SH-SY5Y (cell line): Measurements from ENCODE around the gene CENPF.

Experiments used
- GATA2 ChIP-seq: IDR thresholded peaks from 2 replicates; pipeline ENCODE4 v1.6.1; 2011; ENCODE audit warnings: mild to moderate bottlenecking, low read depth, low read length
- GATA3 ChIP-seq: IDR thresholded peaks from 2 replicates; pipeline ENCODE4 v1.6.1; 2011; ENCODE audit warnings: low read depth, mild to moderate bottlenecking, low read length, moderate library complexity

The CENPF gene

DNA sequence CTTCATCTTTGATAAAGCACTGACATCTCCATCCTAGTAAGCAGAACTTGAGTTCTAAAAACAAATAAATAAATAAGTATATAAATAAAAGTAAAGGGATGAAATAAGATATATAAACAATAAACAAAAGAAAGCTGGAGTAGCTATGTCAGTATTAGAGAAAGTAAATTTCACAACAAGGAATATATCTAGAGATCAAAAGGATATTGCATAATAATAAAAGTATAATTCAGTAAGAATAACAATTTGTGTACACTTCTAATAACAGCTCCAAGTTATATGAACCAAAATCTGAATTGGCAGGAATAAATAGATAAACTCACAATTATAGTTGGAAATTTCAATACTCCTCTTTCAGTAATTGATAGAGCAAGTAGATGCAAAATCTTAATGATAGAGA is 9.8 kb upstream of the CENPF start:
- no peak for TF ChIP-seq GATA2
- no peak for TF ChIP-seq GATA3

DNA sequence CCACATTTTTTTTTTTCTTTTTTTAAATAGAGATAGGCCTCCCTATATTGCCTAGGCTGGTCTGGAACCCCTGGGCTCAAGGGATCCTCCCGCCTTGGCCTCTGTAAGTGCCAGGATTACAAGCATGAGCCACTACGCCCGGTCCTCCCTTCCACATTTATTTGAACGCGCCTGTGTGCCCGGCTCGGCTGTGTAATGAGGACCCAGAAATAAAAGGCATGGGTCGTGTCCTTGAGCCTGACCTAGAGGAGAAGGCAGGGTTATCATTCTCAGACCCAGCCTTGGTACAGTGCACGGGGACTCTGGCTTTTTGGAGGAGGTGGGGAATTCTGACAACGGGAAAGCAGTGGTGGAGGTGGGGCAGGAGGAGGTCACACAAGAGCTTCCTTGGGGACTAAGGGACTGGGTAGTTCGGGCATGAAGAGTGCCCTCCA is 841 bp downstream of the CENPF start:
- TF ChIP-seq GATA2 (no peak), GATA3 (no peak)

DNA sequence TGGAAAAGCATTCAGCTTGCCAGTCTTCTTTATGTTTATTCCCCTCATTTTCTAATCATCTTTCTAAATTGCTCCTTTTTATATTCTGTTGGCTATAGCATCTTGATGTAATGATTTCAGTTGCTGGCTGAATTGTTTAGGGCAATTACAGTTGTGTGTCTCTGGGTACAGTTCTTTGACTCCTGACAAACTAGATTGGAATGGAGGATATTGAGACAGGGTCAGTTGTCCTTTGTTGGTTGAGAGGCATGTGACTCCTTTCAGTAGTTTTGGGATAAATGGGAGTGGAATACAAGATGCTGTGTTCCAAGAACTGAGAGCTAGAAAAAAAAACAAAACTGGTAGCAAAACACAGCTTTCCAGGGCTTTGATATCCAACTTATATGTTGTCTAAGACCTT is 1.5 kb downstream of the CENPF start:
- TF ChIP-seq GATA2 (no peak), GATA3 (no peak)

DNA sequence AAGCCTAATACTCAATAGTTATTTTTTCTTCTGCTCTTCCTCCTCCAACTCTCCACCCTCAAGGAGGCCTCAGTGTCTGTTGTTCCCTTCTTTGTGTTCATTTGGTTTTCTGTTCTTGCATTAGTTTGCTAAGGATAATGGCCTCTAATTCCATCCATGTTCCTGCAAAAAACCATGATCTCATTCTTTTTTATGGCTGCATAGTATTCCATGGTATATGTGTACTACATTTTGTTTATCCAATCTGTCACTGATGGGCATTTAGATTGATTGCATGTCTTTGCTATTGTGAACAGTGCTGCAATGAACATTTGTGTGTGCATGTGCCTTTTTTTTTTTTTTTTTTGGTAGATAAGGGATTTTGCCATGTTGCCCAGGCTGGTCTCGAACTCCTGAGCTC is 6.7 kb downstream of the CENPF start:
- TF ChIP-seq GATA2, result no peak
- TF ChIP-seq GATA3, result no peak

DNA sequence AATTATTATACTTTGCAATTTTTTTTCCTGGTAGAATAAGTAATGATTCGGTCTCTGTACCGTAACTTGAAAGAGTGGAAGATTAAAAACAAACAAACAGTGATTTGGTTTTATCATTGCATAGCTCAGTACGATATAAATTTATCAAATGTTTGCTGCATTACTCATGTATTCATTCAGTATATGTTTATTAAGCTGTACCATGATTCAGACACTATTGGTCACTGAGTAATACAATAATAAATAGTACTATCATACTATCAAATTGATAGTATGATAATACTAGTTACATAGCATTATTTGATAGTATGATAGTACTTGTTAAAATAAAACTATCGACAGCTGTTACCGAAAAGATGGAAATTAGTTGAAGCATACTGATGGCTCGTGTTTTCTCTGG is 12.1 kb downstream of the CENPF start:
- no peak for TF ChIP-seq GATA3
- no peak for TF ChIP-seq GATA2

DNA sequence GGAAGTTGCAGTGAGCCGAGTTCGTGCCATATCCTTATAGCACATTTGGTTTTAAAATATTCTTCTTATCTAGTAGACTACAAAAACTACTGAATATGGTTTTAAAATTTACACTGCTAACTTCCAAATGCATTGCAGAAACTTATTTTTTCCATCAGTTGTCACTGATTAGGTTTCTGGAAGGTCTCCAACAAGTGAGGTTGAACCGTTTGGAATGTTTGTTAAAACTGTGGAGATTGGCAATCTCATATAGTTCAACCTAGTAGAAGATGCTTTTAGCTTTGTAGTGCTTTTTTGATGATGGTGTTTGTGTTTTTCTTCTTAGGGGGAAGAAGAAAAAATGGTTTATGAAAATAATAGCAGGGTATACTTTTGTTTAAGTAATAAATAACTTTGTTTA is 12.9 kb downstream of the CENPF start:
- TF ChIP-seq GATA2, result no peak
- no peak for TF ChIP-seq GATA3

DNA sequence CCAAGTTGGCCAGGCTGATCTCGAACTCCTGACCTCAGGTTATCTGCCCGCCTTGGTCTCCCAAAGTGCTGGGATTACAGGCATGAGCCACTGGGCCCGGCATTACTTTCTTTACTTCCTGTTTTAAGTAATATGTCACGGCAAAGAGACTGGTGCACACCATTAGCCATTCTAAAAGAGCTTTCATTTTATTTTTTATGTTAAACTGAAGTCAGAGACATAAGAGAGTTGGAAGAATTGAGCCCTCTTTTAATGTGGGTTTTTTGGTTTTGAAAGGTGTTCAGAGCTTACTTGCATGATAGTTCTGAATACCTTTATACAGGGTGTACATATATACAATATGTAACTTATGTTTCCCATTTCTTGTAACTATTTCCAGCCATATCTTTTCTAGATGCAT is 14.3 kb downstream of the CENPF start:
- no peak for TF ChIP-seq GATA3
- no peak for TF ChIP-seq GATA2

DNA sequence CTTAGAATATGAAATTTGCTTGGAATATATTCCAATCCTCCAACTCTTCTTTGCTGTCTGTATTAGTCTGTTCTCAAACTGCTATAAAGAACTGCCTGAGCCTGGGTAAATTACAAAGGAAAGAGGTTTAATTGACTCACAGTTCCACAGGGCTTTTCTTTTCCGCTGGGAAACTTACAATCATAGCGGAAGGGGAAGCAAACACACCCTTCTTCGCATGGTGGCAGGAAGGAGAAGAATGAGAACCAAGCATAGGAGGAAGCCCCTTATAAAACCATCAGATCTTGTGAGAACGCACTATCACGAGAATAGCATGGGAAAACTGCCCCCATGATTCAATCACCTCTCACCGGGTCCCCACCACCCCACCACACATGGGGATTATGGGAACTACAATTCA is 14.8 kb downstream of the CENPF start:
- no peak for TF ChIP-seq GATA2
- no peak for TF ChIP-seq GATA3

DNA sequence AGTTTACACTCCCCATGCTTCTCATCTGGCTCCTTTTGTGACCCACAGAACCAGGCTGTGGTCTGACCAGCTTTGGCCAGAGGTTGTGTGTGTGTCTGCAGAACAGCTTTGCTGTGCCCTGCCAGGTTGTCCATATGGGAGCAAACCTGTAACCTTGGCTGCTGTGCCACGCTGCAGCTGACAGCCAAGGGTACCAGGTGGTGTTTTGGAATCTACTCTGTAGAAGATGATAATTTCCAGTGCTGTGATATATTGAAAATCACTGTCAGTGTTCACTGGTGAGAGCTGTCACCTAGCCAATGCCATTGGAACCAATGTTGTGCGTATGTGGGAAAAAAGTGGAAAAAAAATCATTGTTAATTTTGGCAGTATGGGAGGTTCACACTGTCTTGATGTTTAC is 18.2 kb downstream of the CENPF start:
- TF ChIP-seq GATA3 (no peak), GATA2 (no peak)

DNA sequence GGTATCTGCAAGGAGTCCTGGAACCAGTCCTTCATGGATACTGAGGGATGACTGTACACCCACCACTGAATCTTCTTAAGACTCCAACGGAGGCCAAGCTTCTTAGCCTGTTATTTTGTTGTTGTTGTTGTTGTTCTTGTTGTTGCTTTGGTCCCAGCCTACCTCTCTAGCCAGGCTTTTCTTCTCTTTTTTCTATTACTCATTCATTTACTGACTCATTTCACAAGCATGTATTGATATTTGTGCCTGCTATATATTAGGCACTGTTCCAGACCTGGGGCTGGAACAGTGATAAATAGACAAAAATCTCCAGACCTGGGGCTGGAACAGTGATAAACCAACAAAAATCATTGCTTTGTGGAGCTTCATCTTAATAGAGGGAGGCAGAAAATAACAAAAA is 20.4 kb downstream of the CENPF start:
- TF ChIP-seq GATA3 (no peak), GATA2 (no peak)

DNA sequence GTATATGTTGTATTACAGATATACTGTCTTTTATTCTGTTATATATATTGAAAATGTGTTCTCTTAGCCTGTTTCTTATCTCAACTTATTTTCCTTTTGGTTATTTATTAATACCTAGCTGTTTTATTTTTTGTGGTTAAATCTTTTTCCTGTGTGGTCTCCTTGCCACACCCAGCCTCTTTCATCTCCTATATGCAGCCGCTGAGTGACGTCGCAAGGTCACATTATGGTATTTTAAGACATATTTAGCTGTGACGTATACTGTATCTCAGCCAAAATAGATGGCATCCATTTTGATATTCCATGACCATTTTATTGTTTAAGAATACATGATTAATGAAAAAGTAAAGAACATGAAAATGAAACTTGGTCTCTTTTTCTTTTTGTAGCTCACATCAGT is 29.1 kb downstream of the CENPF start:
- no peak for TF ChIP-seq GATA3
- no peak for TF ChIP-seq GATA2

DNA sequence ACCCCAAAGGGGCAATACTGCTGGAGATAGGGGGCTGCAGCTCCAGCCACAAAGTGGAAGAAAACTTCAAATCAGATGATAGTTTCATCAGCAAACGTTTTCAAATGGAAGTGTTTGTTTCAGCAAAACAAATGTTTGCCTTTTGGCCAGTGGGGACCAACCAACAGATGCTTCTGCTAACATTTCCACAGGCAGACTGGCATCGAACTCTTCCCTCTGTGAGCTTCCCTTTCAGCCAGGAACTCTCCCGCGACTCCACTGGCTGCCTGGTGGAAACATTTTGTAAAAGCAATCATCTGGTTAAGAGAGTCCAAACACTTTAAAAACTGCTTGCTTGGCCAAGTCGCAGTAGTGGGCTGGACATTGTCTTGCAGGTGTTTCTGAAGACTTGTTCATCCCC is 30.7 kb downstream of the CENPF start:
- TF ChIP-seq GATA3 (no peak), GATA2 (no peak)

DNA sequence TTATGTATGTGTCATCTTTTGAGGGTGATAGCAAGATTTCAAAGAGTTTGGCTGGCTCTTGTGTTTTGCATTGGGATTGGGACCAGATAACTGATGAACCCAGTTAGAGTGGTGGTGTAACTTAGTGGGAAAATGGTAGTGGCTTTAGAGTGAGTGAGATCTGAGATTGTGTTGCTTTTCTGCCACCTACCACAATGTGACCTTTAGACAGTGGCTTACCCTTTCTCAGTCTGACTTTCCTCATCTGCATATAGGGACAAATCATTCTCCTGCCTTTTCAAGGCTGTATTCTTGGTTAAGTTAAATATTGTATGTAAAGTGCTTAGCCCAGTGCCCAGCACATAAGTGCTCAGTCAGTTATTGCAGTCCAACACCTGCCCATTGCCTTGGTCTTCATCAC is 31.3 kb downstream of the CENPF start:
- TF ChIP-seq GATA3, result no peak
- no peak for TF ChIP-seq GATA2

DNA sequence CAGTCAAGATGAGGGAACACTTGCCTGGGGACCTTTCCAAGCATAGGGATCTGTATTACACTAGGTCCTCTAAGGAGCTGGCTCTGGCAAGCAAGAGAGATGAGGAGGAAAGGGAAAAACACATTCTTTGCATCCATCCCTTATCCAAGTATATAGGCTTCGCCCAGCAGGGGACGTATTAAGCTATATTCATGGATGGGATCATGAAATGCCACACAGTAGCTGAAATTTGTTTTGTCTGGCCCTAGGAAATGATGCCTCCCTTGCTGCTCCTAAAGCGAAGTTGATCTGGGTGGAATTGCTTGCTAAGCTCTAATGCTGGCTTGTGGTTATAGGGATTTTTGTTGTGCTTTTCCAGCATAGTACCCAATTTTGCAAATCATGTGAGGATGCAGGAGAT is 32.1 kb downstream of the CENPF start:
- TF ChIP-seq GATA2, result no peak
- no peak for TF ChIP-seq GATA3

DNA sequence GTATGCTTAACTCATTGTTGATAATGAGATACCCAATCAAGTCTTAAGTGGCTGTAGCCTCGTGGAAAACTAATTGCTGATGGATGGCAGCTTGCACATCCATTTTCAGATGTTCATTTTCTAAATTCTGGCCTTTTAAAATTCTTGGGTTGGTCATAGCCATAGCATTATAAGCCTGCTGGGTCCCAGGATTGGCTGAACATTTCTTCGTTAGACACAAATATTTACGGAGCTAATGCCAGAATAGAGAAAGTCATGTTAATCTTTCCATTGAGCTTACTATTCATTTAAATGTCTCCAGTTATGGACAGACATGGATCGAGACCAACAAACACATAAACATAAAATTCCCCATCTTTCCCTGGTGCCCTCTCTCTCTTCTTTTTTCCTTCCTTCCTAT is 32.5 kb downstream of the CENPF start:
- TF ChIP-seq GATA2 (no peak), GATA3 (no peak)

DNA sequence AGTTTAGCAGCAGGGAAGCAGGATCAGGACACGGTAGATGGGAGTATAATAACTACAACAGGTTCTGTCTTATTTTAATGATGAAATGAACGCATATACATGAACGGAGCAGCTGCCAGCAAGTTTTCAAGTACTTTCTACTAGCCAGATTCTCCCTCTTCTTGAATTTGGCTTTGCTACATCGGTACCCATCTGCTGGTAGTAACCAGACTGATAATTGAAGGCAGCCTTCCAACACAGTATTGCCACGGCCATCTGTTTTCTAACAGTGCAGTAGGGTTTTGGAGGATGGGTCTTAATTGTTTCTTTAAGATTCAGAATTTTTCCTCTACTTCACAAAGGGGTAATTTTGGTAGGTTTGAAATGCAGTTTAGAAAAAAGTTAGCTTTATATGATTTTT is 33.4 kb downstream of the CENPF start:
- TF ChIP-seq GATA2 (no peak), GATA3 (no peak)
